GM19239 (cell line): ENCODE results near the gene MOCS2.
A peak's percentile ranks its signal among the peaks of the same experiment; 100 is the strongest.
"Not testable (repeated sequence)": the region's sequence is repeated elsewhere in the genome, so short reads cannot be mapped to it uniquely, and the experiment has no call there.

Experiments
- DNase-seq: peaks from one replicate; pipeline ENCODE4 v3.0.0; 2011; ENCODE audit warnings: low spot score; ENCODE audit not compliant: insufficient read length
- FAIRE-seq: peaks from 2 replicates; lab custom pipeline; 2011; peaks lifted over from hg19 to GRCh38; lab: Jason Lieb, UNC

Gene MOCS2

GRCh38 chr5:53109443-53110127 lies at the start of gene MOCS2:
TSS of gene MOCS2 (minus strand) at chr5:53109757. CDS start at chr5:53107174, 2,583 bp downstream.
- FAIRE-seq: peak; percentile 94

GRCh38 chr5:53151713-53152458 lies 42.3 kb upstream of the MOCS2 start:
- no peak for FAIRE-seq
- DNase-seq: no peak

More at GRCh38 chr5:53109443-53110127, at the start of gene MOCS2:
- peak; percentile 81 for DNase-seq

GRCh38 chr5:53133020-53133419 lies 23.5 kb upstream of the MOCS2 start:
- no peak for FAIRE-seq

GRCh38 chr5:53130266-53130665 lies 20.7 kb upstream of the MOCS2 start:
- FAIRE-seq: no peak
- no peak for DNase-seq

More at GRCh38 chr5:53133020-53133419, 23.5 kb upstream of the MOCS2 start:
- DNase-seq: no peak

GRCh38 chr5:53128481-53128880 lies 18.9 kb upstream of the MOCS2 start:
- DNase-seq (no peak), FAIRE-seq (no peak)

GRCh38 chr5:53127107-53127506 lies 17.6 kb upstream of the MOCS2 start:
- DNase-seq: no peak
- peak; percentile 48 for FAIRE-seq

GRCh38 chr5:53126521-53126920 lies 17.0 kb upstream of the MOCS2 start:
- no peak for DNase-seq
- FAIRE-seq: no peak

- DNase-seq (no peak), FAIRE-seq (no peak)
These were observed 14.1 kb upstream of the MOCS2 start for GRCh38 chr5:53123702-53124101.

- FAIRE-seq: no peak
- no peak for DNase-seq
These were observed 10.6 kb upstream of the MOCS2 start for GRCh38 chr5:53120165-53120564.

GRCh38 chr5:53118879-53119278 lies 9.3 kb upstream of the MOCS2 start:
- no peak for FAIRE-seq
- DNase-seq: no peak

GRCh38 chr5:53116597-53116996 lies 7.0 kb upstream of the MOCS2 start:
- DNase-seq (no peak), FAIRE-seq (no peak)

GRCh38 chr5:53114988-53115387 lies 5.4 kb upstream of the MOCS2 start:
- no peak for FAIRE-seq

GRCh38 chr5:53113947-53114346 lies 4.4 kb upstream of the MOCS2 start:
- DNase-seq (no peak), FAIRE-seq (no peak)

More at GRCh38 chr5:53114988-53115387, 5.4 kb upstream of the MOCS2 start:
- DNase-seq: no peak

GRCh38 chr5:53112909-53113308 lies 3.4 kb upstream of the MOCS2 start:
- DNase-seq (no peak), FAIRE-seq (no peak)

GRCh38 chr5:53112307-53112706 lies 2.8 kb upstream of the MOCS2 start:
- not testable (repeated sequence) for DNase-seq, FAIRE-seq

- FAIRE-seq (no peak), DNase-seq (no peak)
These were observed 1.6 kb upstream of the MOCS2 start for GRCh38 chr5:53111139-53111538.

- FAIRE-seq (no peak), DNase-seq (no peak)
These were observed 599 bp upstream of the MOCS2 start for GRCh38 chr5:53110156-53110555.

GRCh38 chr5:53109056-53109442 lies 508 bp downstream of the MOCS2 start:
- DNase-seq: no peak
- peak; percentile 75 for FAIRE-seq

- FAIRE-seq (no peak), DNase-seq (no peak)
These were observed 3.8 kb downstream of the MOCS2 start for GRCh38 chr5:53105611-53106300.

- no peak for FAIRE-seq
- DNase-seq: no peak
These were observed 9.0 kb downstream of the MOCS2 start for GRCh38 chr5:53100606-53101005.

- FAIRE-seq (no peak), DNase-seq (no peak)
These were observed 10.0 kb downstream of the MOCS2 start for GRCh38 chr5:53099546-53099945.
